ENCODE measurements around the gene FOSL1.

The FOSL1 gene

GRCh38 chr11:65864706-65865471 is 35.3 kb downstream of the FOSL1 start:
- Histone ChIP-seq H3K36me3 (ENCODE audit: low read length) (no peaks in the 10 kb centered on the region), H3K9ac (ENCODE audit: low read length) (no peak overlapping the region)

GRCh38 chr11:65863889-65864705 is 36.1 kb downstream of the FOSL1 start:
- H3K9ac ChIP-seq (ENCODE audit: low read length) = no peak overlapping the region
- H3F3A ChIP-seq (ENCODE audit: insufficient read depth) = no peaks in the 10 kb centered on the region
- no peaks in the 10 kb centered on the region for H4K20me1 ChIP-seq (ENCODE audit: low read depth, low read length)

More at GRCh38 chr11:65864706-65865471, 35.3 kb downstream of the FOSL1 start:
- Histone ChIP-seq H3K9me3 (ENCODE audit: insufficient read depth, low read length) (no peaks in the 10 kb centered on the region), H3K4me3 (ENCODE audit: insufficient read depth, low read length, poor library complexity, severe bottlenecking) (no peak overlapping the region), H3K9me2 (replicated peaks; ENCODE audit: insufficient read depth, low read length) (no peaks in the 10 kb centered on the region), H3F3A (ENCODE audit: insufficient read depth) (no peaks in the 10 kb centered on the region), H2AFZ (ENCODE audit: low read depth, low read length, severe bottlenecking) (no peak overlapping the region), H3K79me2 (ENCODE audit: insufficient read depth, low read length) (peaks cover 17% of the 10 kb centered on the region), H3K27ac (ENCODE audit: low read depth, low read length) (no peak overlapping the region), H3K4me2 (ENCODE audit: low read depth, low read length, poor library complexity, severe bottlenecking) (no peak overlapping the region), H4K20me1 (ENCODE audit: low read depth, low read length) (no peaks in the 10 kb centered on the region), H3K27me3 (ENCODE audit: low read length) (no peaks in the 10 kb centered on the region)
- no peak for TF ChIP-seq EZH2phosphoT487 (conservative IDR thresholded peaks at IDR 0.05; ENCODE audit: low read length)
- no peak for TF ChIP-seq CTCF (IDR thresholded peaks at IDR 0.05; ENCODE audit: insufficient read depth, low read length, poor library complexity, severe bottlenecking)

More at GRCh38 chr11:65863889-65864705, 36.1 kb downstream of the FOSL1 start:
- Histone ChIP-seq H3K9me2 (replicated peaks; ENCODE audit: insufficient read depth, low read length) (no peaks in the 10 kb centered on the region), H3K27ac (ENCODE audit: low read depth, low read length) (no peak overlapping the region), H2AFZ (ENCODE audit: low read depth, low read length, severe bottlenecking) (no peak overlapping the region), H3K27me3 (ENCODE audit: low read length) (no peaks in the 10 kb centered on the region), H3K36me3 (ENCODE audit: low read length) (no peaks in the 10 kb centered on the region), H3K4me2 (ENCODE audit: low read depth, low read length, poor library complexity, severe bottlenecking) (no peak overlapping the region), H3K79me2 (ENCODE audit: insufficient read depth, low read length) (peaks cover 17% of the 10 kb centered on the region), H3K9me3 (ENCODE audit: insufficient read depth, low read length) (no peaks in the 10 kb centered on the region), H3K4me3 (ENCODE audit: insufficient read depth, low read length, poor library complexity, severe bottlenecking) (no peak overlapping the region)
- no peak for TF ChIP-seq CTCF (IDR thresholded peaks at IDR 0.05; ENCODE audit: insufficient read depth, low read length, poor library complexity, severe bottlenecking)
- TF ChIP-seq EZH2phosphoT487 (conservative IDR thresholded peaks at IDR 0.05; ENCODE audit: low read length) = no peak
